ENCODE data around the gene SPN. TPM values are rescaled to one million over a fixed set of nuclear protein-coding genes. Genes with fewer than 3 reads are reported as not detected.

SPN gene
- total and polyA plus RNA-seq, 2 of the 4 experiments (the other 2 are of a cell fraction) = not detected

- Histone ChIP-seq H2AFZ (replicated peaks; ENCODE audit: low read length, poor library complexity) (no peak overlapping the region), H3K56ac (ENCODE audit: extremely low read depth, insufficient read depth, low read length) (no peak overlapping the region), H3K18ac (ENCODE audit: low read depth, low read length) (no peak overlapping the region), H4K8ac (ENCODE audit: low read depth in 2 of 2, low read length in 2 of 2) (no peak overlapping the region), H3K9ac (ENCODE audit: low read depth, low read length) (no peak overlapping the region), H3K9me1 (ENCODE audit: insufficient read depth, low read length) (no peaks in the 10 kb centered on the region), H3K23ac (ENCODE audit: low read depth, low read length) (no peak overlapping the region), H3K36me3 (ENCODE audit: control insufficient read depth, insufficient read depth, low read length) (peaks cover 2% of the 10 kb centered on the region; the same call in 1 of the 2 replicates), H3K4me2 (ENCODE audit: low read depth, low read length) (no peak overlapping the region), H3K27ac (ENCODE audit: insufficient read depth, low read length) (no peak overlapping the region), H3K9me3 (ENCODE audit: control insufficient read depth, insufficient read depth, low read length) (no peaks in the 10 kb centered on the region), H3K14ac (replicated peaks; ENCODE audit: low read depth, low read length) (no peak overlapping the region), H4K5ac (ENCODE audit: low read depth, low read length) (no peak overlapping the region), H2AK5ac (ENCODE audit: low read depth, low read length) (no peak overlapping the region), H3K27me3 (ENCODE audit: control insufficient read depth, insufficient read depth, low read length) (no peaks in the 10 kb centered on the region), H3K4ac (ENCODE audit: low read depth, low read length) (no peak overlapping the region), H2AK9ac (replicated peaks; ENCODE audit: low read depth, low read length, poor library complexity) (no peak overlapping the region), H4K20me1 (ENCODE audit: insufficient read depth, low read length) (no peaks in the 10 kb centered on the region), H2BK5ac (ENCODE audit: low read depth, low read length, poor library complexity, severe bottlenecking) (no peak overlapping the region), H3K4me3 (ENCODE audit: insufficient read depth, low read depth, low read length) (no peak overlapping the region), H2BK20ac (ENCODE audit: low read depth, low read length) (no peak overlapping the region), H4K91ac (ENCODE audit: insufficient read depth, low read depth, low read length) (no peak overlapping the region), H3K79me1 (ENCODE audit: low read depth in 1 of 2, low read length in 2 of 2) (no peaks in the 10 kb centered on the region), H2BK15ac (ENCODE audit: low read depth, low read length) (no peak overlapping the region), H2BK120ac (ENCODE audit: low read depth, low read length) (no peak overlapping the region), H3K4me1 (ENCODE audit: control insufficient read depth, insufficient read depth, low read length) (no peaks in the 10 kb centered on the region)
- no peak for TF ChIP-seq ELK1 (IDR thresholded peaks at IDR 0.05; ENCODE audit: borderline replicate concordance, low read depth, low read length)
- TF ChIP-seq CHD1 (IDR thresholded peaks at IDR 0.05; ENCODE audit: low read depth, low read length) = no peak
- TF ChIP-seq CEBPB (IDR thresholded peaks at IDR 0.05; ENCODE audit: low read depth, low read length) = no peak
- TF ChIP-seq RCOR1 (IDR thresholded peaks at IDR 0.05; ENCODE audit: insufficient replicate concordance, low read length) = no peak
- TF ChIP-seq MAZ (IDR thresholded peaks at IDR 0.05; ENCODE audit: borderline replicate concordance, low read depth, low read length) = no peak
- TF ChIP-seq SMC3 (IDR thresholded peaks at IDR 0.05; ENCODE audit: low read depth, low read length) = no peak
- TF ChIP-seq NFE2L2 (IDR thresholded peaks at IDR 0.05; ENCODE audit: low read depth, low read length) = no peak
- no peak for TF ChIP-seq CTCF (conservative IDR thresholded peaks at IDR 0.05; ENCODE audit: low read depth, low read length)
- no peak for TF ChIP-seq POLR2A (IDR thresholded peaks at IDR 0.05; ENCODE audit: low read depth, low read length)
- TF ChIP-seq MAFK (IDR thresholded peaks at IDR 0.05; ENCODE audit: low read depth, low read length) = no peak
- TF ChIP-seq MXI1 (IDR thresholded peaks at IDR 0.05; ENCODE audit: borderline replicate concordance, low read depth, low read length) = no peak
- TF ChIP-seq RFX5 (IDR thresholded peaks at IDR 0.05; ENCODE audit: low read depth, low read length) = no peak
- TF ChIP-seq BHLHE40 (IDR thresholded peaks at IDR 0.05; ENCODE audit: low read depth, low read length) = no peak
- no peak for TF ChIP-seq FOS (IDR thresholded peaks at IDR 0.05; ENCODE audit: low read depth, low read length)
- no peak for TF ChIP-seq USF2 (IDR thresholded peaks at IDR 0.05; ENCODE audit: low read depth, low read length)
- TF ChIP-seq RAD21 (IDR thresholded peaks at IDR 0.05; ENCODE audit: low read length) = no peak
- ChIA-PET POLR2A (ENCODE audit: unreplicated experiment) (no interaction called here), CTCF (interaction anchor here (0.7 kb wide), 1 partner anchor 13 kb away, joined by 4 read pairs; no protein-coding TSS in a partner anchor)
- BruUV-seq (replicated peaks) = no TSS peak
- DNase-seq (no peak), ATAC-seq (ENCODE audit: low read depth) (no peak)
- dilution Hi-C loops (cut with HindIII; ENCODE audit: low sequenced_read_pairs, unreplicated experiment) (no loop called here), intact Hi-C loops (cut with micrococcal nuclease) (no loop called here), in situ Hi-C loops (cut with MboI; ENCODE audit: low sequenced_read_pairs) (no loop called here)
- 60% methylated on average over 1 of the region's 9 CpGs; no CpG with 5 or more reads in 1 of the 2 experiments for WGBS, 2 experiments (ENCODE audit: extremely low coverage in 2 of 2, insufficient read length in 1 of 2)
Measured at GRCh38 chr16:29686740-29687332, 23.8 kb downstream of the SPN start.

Measured in IMR-90 (cell line).